T-helper 17 cell (primary cell): ENCODE measurements around the gene TSFM. TPM values are rescaled to one million over a fixed set of nuclear protein-coding genes. Genes with fewer than 3 reads are reported as not detected.

Experiments used
- ATAC-seq: fragments of 150-1000 bp; cut with Tn5 transposase; 2 replicates; pipeline ENCODE4 v1.10.0; 2021; ENCODE audit warnings: mild to moderate bottlenecking, moderate library complexity
- DNase-seq, 3 donors: peaks; one replicate each; pipeline versions ENCODE4 v3.0.0 to v3.0.0-alpha.2; 2020 to 2021
- H3K9me3 ChIP-seq: one replicate; pipeline ENCODE4 v1.7.0; 2013; ENCODE audit warnings: low read length, mild to moderate bottlenecking; ENCODE audit not compliant: control insufficient read depth, poor library complexity, severe bottlenecking
- H3K27ac Mint-ChIP-seq: one replicate; pipeline ENCODE4 v1.8.0; 2022; ENCODE audit warnings: mild to moderate bottlenecking, moderate library complexity, mixed read lengths
- H3K27me3 Mint-ChIP-seq: one replicate; pipeline ENCODE4 v1.8.0; 2022; ENCODE audit warnings: mixed read lengths
- H3K36me3 Mint-ChIP-seq: one replicate; pipeline ENCODE4 v1.8.0; 2022; ENCODE audit warnings: low read depth, mixed read lengths
- H3K4me1 Mint-ChIP-seq: one replicate; pipeline ENCODE4 v1.8.0; 2022; ENCODE audit warnings: mild to moderate bottlenecking, mixed read lengths
- H3K4me3 Mint-ChIP-seq: one replicate; pipeline ENCODE4 v1.8.0; 2022; ENCODE audit warnings: mild to moderate bottlenecking, moderate library complexity, mixed read lengths
- total RNA-seq, 4 donors: library from RNA in 2 of 4; stranded (reverse) in 2 of 4; gene quantifications; one replicate each; pipeline ENCODE4 v1.2.3 and lab custom pipeline; 2022 to 2026

TSFM gene
- total RNA-seq, 2 donors from 2014 or later, result 12.5 to 17.9 TPM

GRCh38 chr12:57821474-57822214, 39.1 kb downstream of the TSFM start:
- peaks cover 13% of the 10 kb centered on the region for H3K4me1 Mint-ChIP-seq
- DNase-seq, result no peak
- ATAC-seq, result no peak
- H3K9me3 ChIP-seq, result no peaks in the 10 kb centered on the region
- H3K4me3 Mint-ChIP-seq, result no peak overlapping the region
- H3K27ac Mint-ChIP-seq, result peak overlapping the region; percentile 78
- no peaks in the 10 kb centered on the region for H3K27me3 Mint-ChIP-seq
- H3K36me3 Mint-ChIP-seq, result peaks cover 4% of the 10 kb centered on the region

DNA sequence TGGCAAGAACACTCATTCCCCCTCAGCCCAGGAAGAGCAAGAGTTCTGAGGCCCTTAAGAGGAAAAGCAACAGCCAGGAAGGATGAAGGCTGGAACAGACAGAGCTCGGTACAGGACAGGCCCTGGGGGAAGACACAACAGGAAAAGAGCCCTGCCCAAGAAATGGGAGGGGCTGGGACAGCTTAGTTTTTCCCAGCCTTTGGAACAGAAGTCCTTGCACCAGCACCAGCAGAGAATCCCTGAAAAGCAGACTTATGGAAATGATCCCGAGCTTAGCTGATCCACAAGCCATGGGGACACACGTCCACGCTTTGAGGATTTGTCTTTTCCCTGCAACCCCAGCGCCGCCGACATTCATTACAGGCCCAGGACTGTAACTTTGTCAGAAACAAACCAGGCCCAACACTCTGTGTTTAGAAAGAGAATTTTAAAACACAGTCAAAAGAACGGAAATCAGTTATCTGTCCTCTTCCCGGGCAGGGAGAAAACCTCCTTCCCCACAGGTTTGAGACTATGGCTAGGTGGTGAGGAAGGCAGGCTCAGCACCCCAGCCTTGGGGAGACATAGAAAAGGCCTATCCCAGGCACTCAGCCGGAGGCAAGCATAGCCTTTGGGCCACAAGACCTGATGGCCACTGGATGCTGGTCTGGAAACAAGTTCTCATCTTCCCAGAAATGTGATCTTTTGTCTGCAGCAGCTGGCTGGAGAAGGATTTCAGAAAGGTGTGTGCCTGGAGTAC, 40.0 kb downstream of the TSFM start:
- ATAC-seq, result no peak
- peaks cover 7% of the 10 kb centered on the region for H3K36me3 Mint-ChIP-seq
- no peaks in the 10 kb centered on the region for H3K9me3 ChIP-seq
- no peaks in the 10 kb centered on the region for H3K27me3 Mint-ChIP-seq
- H3K27ac Mint-ChIP-seq, result peak overlapping the region; percentile 78
- H3K4me1 Mint-ChIP-seq, result peaks cover 13% of the 10 kb centered on the region
- H3K4me3 Mint-ChIP-seq, result no peak overlapping the region
- DNase-seq, result no peak

- no peak overlapping the region for H3K4me3 Mint-ChIP-seq
- no peak for ATAC-seq
- no peaks in the 10 kb centered on the region for H3K9me3 ChIP-seq
Observed at GRCh38 chr12:57823131-57823907, 40.7 kb downstream of the TSFM start.

GRCh38 chr12:57823908-57824640, 41.5 kb downstream of the TSFM start:
- ATAC-seq (no peak), DNase-seq (no peak)
- Mint-ChIP-seq H3K27me3 (no peaks in the 10 kb centered on the region), H3K27ac (peak overlapping the region; percentile 78), H3K4me1 (peaks cover 8% of the 10 kb centered on the region), H3K36me3 (peaks cover 7% of the 10 kb centered on the region), H3K4me3 (no peak overlapping the region)
- no peaks in the 10 kb centered on the region for H3K9me3 ChIP-seq

More at GRCh38 chr12:57823131-57823907, 40.7 kb downstream of the TSFM start:
- Mint-ChIP-seq H3K27me3 (no peaks in the 10 kb centered on the region), H3K4me1 (peaks cover 13% of the 10 kb centered on the region), H3K27ac (peak overlapping the region; percentile 78), H3K36me3 (peaks cover 7% of the 10 kb centered on the region)
- DNase-seq, result no peak

DNA sequence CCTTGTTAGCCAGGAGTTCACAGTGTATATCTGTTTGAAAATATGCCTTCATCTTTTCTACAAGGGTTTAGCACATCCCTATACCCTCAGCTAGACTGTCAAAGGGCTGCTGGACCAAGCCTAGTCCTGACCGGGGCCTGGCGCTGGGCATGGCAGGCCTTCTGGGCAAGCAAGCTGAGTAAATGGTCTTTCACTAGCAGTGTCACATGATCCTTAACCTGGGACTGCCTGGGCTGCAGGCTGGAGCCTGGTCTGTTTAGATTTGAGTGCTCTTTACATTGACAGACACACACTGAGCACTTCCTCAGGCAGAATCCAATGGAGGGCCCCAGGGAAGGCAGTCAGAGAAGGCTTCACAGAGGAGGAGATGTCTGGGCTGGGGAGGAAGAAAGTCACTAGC, 42.9 kb downstream of the TSFM start:
- H3K27me3 Mint-ChIP-seq, result no peaks in the 10 kb centered on the region
- DNase-seq, result no peak
- H3K36me3 Mint-ChIP-seq, result peaks cover 7% of the 10 kb centered on the region
- peaks cover 12% of the 10 kb centered on the region for H3K4me1 Mint-ChIP-seq
- H3K27ac Mint-ChIP-seq, result peak overlapping the region; percentile 74
- H3K9me3 ChIP-seq, result no peaks in the 10 kb centered on the region
- no peak overlapping the region for H3K4me3 Mint-ChIP-seq
- ATAC-seq, result no peak

GRCh38 chr12:57826400-57826799, 43.8 kb downstream of the TSFM start:
- H3K27ac Mint-ChIP-seq, result peak overlapping the region; percentile 74
- no peaks in the 10 kb centered on the region for H3K27me3 Mint-ChIP-seq
- no peak overlapping the region for H3K4me3 Mint-ChIP-seq
- H3K9me3 ChIP-seq, result no peaks in the 10 kb centered on the region
- DNase-seq (no peak), ATAC-seq (no peak)
- H3K36me3 Mint-ChIP-seq, result peaks cover 7% of the 10 kb centered on the region
- H3K4me1 Mint-ChIP-seq, result peaks cover 12% of the 10 kb centered on the region

GRCh38 chr12:57826966-57827365, 44.4 kb downstream of the TSFM start:
- peaks cover 16% of the 10 kb centered on the region for H3K4me1 Mint-ChIP-seq
- H3K4me3 Mint-ChIP-seq, result no peak overlapping the region
- H3K27me3 Mint-ChIP-seq, result no peaks in the 10 kb centered on the region
- no peaks in the 10 kb centered on the region for H3K9me3 ChIP-seq
- H3K36me3 Mint-ChIP-seq, result peaks cover 7% of the 10 kb centered on the region
- ATAC-seq (no peak), DNase-seq (no peak)
- H3K27ac Mint-ChIP-seq, result peak overlapping the region; percentile 74

DNA sequence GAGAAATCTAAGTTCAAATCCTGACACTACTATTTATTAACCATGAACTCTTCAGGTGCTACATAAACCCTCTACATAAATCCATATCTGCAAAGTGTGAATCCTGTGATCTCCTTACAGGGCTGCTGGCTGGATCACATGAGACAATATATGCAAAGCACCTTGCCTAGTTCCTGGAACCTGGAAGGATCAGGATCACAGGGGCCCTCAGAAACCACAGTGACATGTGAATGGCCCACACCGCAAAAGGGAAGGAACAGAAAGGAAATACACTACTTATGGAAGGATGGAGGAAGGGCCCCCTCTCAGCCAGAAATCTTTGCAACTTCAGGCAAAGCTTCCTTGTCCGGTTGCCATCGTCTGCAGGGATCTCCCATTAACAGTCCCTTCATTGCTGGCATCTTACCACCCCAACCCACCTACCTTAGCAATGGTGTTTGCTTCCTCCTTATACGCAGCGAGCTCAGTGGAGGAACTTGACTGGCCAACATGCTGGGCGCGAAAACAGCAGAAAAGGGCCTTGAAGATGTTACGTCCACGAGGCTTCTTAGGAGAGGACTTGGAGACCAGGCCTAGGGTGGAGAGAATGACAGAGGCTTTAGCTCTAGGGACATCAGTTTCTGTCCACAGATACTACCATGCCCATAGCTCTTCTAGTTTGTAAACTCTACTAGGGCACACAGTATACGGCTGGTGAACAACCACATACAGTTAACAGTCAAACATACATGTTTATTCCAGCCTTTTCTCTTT, 46.6 kb downstream of the TSFM start:
- no peak overlapping the region for H3K4me3 Mint-ChIP-seq
- ATAC-seq (no peak), DNase-seq (no peak)
- no peaks in the 10 kb centered on the region for H3K9me3 ChIP-seq
- H3K27me3 Mint-ChIP-seq, result no peaks in the 10 kb centered on the region
- H3K27ac Mint-ChIP-seq, result peak overlapping the region; percentile 53
- H3K36me3 Mint-ChIP-seq, result peaks cover 7% of the 10 kb centered on the region
- peaks cover 26% of the 10 kb centered on the region for H3K4me1 Mint-ChIP-seq

DNA sequence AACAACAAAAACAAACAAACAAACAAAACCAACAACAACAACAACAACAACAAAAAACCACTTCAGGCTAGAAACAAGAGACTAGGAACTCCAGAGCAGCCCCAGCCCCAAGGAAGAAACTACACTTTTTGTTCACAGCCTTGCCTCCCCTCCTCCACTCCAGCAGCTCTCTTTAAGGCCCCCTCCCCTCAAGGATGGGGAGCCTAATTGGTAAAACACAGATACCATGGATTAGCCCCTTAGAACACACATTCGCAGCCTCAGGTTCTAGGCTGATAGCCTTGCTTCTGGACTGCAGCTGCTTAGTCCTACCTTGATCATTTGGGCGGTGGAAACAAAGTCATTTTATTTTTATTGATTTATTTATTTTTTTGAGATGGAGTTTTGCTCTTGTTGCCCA, 47.8 kb downstream of the TSFM start:
- H3K4me1 Mint-ChIP-seq, result peaks cover 37% of the 10 kb centered on the region

GRCh38 chr12:57832966-57833365, 50.4 kb downstream of the TSFM start:
- Mint-ChIP-seq H3K27ac (peak overlapping the region; percentile 98), H3K27me3 (no peaks in the 10 kb centered on the region), H3K36me3 (no peaks in the 10 kb centered on the region), H3K4me3 (peak overlapping the region; percentile 39), H3K4me1 (peaks cover 57% of the 10 kb centered on the region)
- no peaks in the 10 kb centered on the region for H3K9me3 ChIP-seq
- ATAC-seq, result no peak
- DNase-seq, result no peak

More for the DNA sequence above, 47.8 kb downstream of the TSFM start:
- Mint-ChIP-seq H3K4me3 (peak overlapping the region; percentile 21), H3K27me3 (no peaks in the 10 kb centered on the region), H3K27ac (peak overlapping the region; percentile 53), H3K36me3 (peaks cover 5% of the 10 kb centered on the region)
- no peak for DNase-seq
- ATAC-seq, result no peak
- no peaks in the 10 kb centered on the region for H3K9me3 ChIP-seq

GRCh38 chr12:57833672-57834071, 51.1 kb downstream of the TSFM start:
- Mint-ChIP-seq H3K27ac (peak overlapping the region; percentile 98), H3K36me3 (no peaks in the 10 kb centered on the region), H3K27me3 (no peaks in the 10 kb centered on the region), H3K4me3 (peak overlapping the region; percentile 82), H3K4me1 (peaks cover 64% of the 10 kb centered on the region)
- DNase-seq (no peak), ATAC-seq (no peak)
- H3K9me3 ChIP-seq, result no peaks in the 10 kb centered on the region
